ENCODE results near the gene FBLN2.

DNA sequence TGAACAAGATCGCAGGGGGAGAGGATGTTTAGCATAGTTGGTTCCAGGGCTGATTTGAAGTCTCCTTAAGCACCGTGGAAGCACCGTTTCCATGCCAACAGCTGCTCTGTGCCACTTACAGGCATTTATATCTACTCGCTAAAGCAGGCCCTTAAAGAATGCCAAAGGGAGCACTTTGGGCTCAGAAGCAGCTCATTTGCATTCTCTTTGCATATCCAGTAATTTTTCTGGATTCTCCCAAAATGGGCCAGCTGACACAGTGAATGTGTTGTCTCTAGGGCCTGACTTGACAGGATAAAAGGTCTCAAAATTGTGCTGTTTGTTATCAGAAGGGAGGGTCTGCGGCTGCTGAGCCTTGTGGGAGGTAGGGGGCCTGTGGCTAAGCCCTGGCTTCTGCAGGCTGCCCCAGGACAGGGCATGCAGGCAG lies 138.6 kb downstream of the FBLN2 start:
- TF ChIP-seq CTCF (IDR thresholded peaks at IDR 0.05) (no peak), ZFX (IDR thresholded peaks at IDR 0.05; ENCODE audit: borderline replicate concordance) (no peak)

All from 22Rv1 (cell line).